ENCODE measurements around the gene BSDC1. TPM values are rescaled to one million over a fixed set of nuclear protein-coding genes. Genes with fewer than 3 reads are reported as not detected.

Gene BSDC1
- total RNA-seq, 1 experiment from 2014 or later, result 47.0 TPM

DNA sequence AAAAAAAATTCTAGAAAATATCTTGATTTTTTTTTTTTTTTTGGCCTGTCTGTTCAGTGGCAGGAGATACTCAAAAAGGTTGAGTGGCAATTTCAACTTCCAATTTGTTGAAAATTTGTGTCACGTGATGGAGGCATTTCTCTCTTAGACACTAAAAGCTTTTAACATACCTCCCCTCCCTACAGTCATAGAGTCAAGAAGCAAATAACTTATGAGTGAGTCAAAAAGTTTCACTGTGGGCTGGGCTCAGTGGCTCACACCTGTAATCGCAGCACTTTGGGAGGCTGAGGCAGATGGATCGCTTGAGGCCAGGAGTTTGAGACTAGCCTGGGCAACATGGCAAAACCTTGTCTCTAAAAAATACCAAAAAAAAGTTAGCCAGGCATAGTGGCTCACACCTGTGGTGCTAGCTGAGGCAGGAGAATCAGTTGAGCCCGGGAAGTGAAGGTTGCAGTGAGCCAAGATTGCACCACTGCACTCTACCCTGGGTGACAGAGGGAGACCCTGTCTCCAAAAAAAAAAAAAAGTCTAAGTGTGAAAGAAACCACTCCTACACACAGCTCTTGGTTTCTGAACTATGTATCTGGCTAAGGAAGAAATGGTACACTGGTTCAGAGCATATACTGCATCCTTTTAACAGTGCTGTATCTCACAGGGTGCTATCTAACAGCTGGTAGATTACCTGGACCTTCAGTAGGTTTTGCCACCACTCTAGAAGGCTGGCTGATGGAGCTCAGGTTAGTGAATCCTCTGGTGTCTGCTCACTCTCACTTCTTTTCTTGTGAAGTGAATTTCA, 11.6 kb upstream of the BSDC1 start:
- POLR2A ChIA-PET, result interaction anchor here (1.8 kb wide), 1 partner anchor 12 kb away, joined by 4 read pairs; the partner anchor contains the start of gene BSDC1
- Histone ChIP-seq H3K9ac (ENCODE audit: low read length) (no peak overlapping the region), H3K27ac (ENCODE audit: low read depth, low read length) (no peak overlapping the region), H2AFZ (ENCODE audit: low read depth, low read length, poor library complexity, severe bottlenecking) (no peak overlapping the region), H4K20me1 (ENCODE audit: insufficient read depth) (no peaks in the 10 kb centered on the region), H3K36me3 (ENCODE audit: control insufficient read depth in 1 of 2, insufficient read depth in 2 of 2, low read length in 2 of 2) (no peaks in the 10 kb centered on the region), H3K4me3 (replicated peaks in 1 of 2; ENCODE audit: low read depth in 1 of 2, low read length in 2 of 2) (no peak overlapping the region), H3K79me2 (ENCODE audit: insufficient read depth, low read length) (no peaks in the 10 kb centered on the region), H3K27me3 (ENCODE audit: insufficient read depth, low read length) (no peaks in the 10 kb centered on the region), H3K9me3 (ENCODE audit: control insufficient read depth in 1 of 2, insufficient read depth in 1 of 2, low read depth in 1 of 2, low read length in 2 of 2) (no peaks in the 10 kb centered on the region), H3K4me2 (ENCODE audit: low read length) (no peak overlapping the region), H3K4me1 (ENCODE audit: control insufficient read depth in 1 of 2, insufficient read depth in 2 of 2, low read length in 2 of 2) (peaks cover 3 to 16% of the 10 kb centered on the region in 2 experiments; a peak in 2 of 4 replicates), H3K9me2 (ENCODE audit: insufficient read depth) (no peaks in the 10 kb centered on the region)
- ATAC-seq (no peak), DNase-seq (ENCODE audit: low read depth, low spot score) (no peak)
- no TSS peak for BruUV-seq (replicated peaks)
- TF ChIP-seq SP1 (IDR thresholded peaks at IDR 0.05; ENCODE audit: low read depth), result no peak
- TF ChIP-seq CEBPB (IDR thresholded peaks at IDR 0.05; ENCODE audit: low read depth), result no peak
- no peak for TF ChIP-seq ZNF274 (IDR thresholded peaks at IDR 0.05; ENCODE audit: low read depth, low read length)
- TF ChIP-seq ELF1 (IDR thresholded peaks at IDR 0.05; ENCODE audit: borderline replicate concordance, low read depth), result no peak
- TF ChIP-seq, protein P1, sequence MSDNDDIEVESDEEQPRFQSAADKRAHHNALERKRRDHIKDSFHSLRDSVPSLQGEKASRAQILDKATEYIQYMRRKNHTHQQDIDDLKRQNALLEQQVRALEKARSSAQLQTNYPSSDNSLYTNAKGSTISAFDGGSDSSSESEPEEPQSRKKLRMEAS (IDR thresholded peaks at IDR 0.05), result no peak
- TF ChIP-seq, protein P2, sequence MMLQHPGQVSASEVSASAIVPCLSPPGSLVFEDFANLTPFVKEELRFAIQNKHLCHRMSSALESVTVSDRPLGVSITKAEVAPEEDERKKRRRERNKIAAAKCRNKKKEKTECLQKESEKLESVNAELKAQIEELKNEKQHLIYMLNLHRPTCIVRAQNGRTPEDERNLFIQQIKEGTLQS (IDR thresholded peaks at IDR 0.05), result no peak
- no peak for TF ChIP-seq TCF7L2 (IDR thresholded peaks at IDR 0.05; ENCODE audit: borderline replicate concordance, extremely low read depth, insufficient read depth, insufficient read length)
- TF ChIP-seq SRF (IDR thresholded peaks at IDR 0.05; ENCODE audit: low read depth), result no peak
- TF ChIP-seq POLR2AphosphoS5 (IDR thresholded peaks at IDR 0.05; ENCODE audit: low read depth, low read length), result no peak
- TF ChIP-seq YY1 (IDR thresholded peaks at IDR 0.05; ENCODE audit: extremely low read depth, insufficient replicate concordance, low read depth, low read length), result no peak
- no peak for TF ChIP-seq EZH2 (IDR thresholded peaks at IDR 0.05)
- TF ChIP-seq, protein P3, sequence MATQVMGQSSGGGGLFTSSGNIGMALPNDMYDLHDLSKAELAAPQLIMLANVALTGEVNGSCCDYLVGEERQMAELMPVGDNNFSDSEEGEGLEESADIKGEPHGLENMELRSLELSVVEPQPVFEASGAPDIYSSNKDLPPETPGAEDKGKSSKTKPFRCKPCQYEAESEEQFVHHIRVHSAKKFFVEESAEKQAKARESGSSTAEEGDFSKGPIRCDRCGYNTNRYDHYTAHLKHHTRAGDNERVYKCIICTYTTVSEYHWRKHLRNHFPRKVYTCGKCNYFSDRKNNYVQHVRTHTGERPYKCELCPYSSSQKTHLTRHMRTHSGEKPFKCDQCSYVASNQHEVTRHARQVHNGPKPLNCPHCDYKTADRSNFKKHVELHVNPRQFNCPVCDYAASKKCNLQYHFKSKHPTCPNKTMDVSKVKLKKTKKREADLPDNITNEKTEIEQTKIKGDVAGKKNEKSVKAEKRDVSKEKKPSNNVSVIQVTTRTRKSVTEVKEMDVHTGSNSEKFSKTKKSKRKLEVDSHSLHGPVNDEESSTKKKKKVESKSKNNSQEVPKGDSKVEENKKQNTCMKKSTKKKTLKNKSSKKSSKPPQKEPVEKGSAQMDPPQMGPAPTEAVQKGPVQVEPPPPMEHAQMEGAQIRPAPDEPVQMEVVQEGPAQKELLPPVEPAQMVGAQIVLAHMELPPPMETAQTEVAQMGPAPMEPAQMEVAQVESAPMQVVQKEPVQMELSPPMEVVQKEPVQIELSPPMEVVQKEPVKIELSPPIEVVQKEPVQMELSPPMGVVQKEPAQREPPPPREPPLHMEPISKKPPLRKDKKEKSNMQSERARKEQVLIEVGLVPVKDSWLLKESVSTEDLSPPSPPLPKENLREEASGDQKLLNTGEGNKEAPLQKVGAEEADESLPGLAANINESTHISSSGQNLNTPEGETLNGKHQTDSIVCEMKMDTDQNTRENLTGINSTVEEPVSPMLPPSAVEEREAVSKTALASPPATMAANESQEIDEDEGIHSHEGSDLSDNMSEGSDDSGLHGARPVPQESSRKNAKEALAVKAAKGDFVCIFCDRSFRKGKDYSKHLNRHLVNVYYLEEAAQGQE (IDR thresholded peaks at IDR 0.05; ENCODE audit: low read depth), result no peak
- no peak for TF ChIP-seq JUND (IDR thresholded peaks at IDR 0.05)
- TF ChIP-seq CBX3 (IDR thresholded peaks at IDR 0.05; ENCODE audit: low read depth), result no peak
- no peak for TF ChIP-seq RAD21 (IDR thresholded peaks at IDR 0.05; ENCODE audit: low read depth)
- no peak for TF ChIP-seq EGR1 (IDR thresholded peaks at IDR 0.05; ENCODE audit: low read depth)
- TF ChIP-seq EZH2phosphoT487 (IDR thresholded peaks at IDR 0.05; ENCODE audit: borderline replicate concordance), result no peak
- no peak for TF ChIP-seq POLR2A (IDR thresholded peaks at IDR 0.05; ENCODE audit: borderline replicate concordance, extremely low read depth, insufficient read depth, insufficient read length)
- TF ChIP-seq ZFX (IDR thresholded peaks at IDR 0.05), result no peak
- TF ChIP-seq, protein P4, sequence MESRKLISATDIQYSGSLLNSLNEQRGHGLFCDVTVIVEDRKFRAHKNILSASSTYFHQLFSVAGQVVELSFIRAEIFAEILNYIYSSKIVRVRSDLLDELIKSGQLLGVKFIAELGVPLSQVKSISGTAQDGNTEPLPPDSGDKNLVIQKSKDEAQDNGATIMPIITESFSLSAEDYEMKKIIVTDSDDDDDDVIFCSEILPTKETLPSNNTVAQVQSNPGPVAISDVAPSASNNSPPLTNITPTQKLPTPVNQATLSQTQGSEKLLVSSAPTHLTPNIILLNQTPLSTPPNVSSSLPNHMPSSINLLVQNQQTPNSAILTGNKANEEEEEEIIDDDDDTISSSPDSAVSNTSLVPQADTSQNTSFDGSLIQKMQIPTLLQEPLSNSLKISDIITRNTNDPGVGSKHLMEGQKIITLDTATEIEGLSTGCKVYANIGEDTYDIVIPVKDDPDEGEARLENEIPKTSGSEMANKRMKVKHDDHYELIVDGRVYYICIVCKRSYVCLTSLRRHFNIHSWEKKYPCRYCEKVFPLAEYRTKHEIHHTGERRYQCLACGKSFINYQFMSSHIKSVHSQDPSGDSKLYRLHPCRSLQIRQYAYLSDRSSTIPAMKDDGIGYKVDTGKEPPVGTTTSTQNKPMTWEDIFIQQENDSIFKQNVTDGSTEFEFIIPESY (IDR thresholded peaks at IDR 0.05; ENCODE audit: extremely low read depth, insufficient replicate concordance, low read length), result no peak
- intact Hi-C loops (cut with micrococcal nuclease), result no loop called here
- CTCF ChIA-PET, result no interaction called here
- RAD21 ChIA-PET (ENCODE audit: low non-redundant PET in 1 of 2, low total read pairs in 2 of 2, uncharacterized antibody in 2 of 2, unreplicated experiment in 2 of 2), result no interaction called here

All from HCT116 (cell line).